GM12878 (cell line): ENCODE measurements around the gene CDC42EP3. TPM values are rescaled to one million over a fixed set of nuclear protein-coding genes. Genes with fewer than 3 reads are reported as not detected.

ENCODE experiments used
- CBFB ChIP-seq: IDR thresholded peaks from 2 replicates; pipeline ENCODE4 v1.6.1; 2016; ENCODE audit warnings: antibody characterized with exemption, low read depth
- EP300 ChIP-seq, 2 experiments: fragments of 150-350 bp in 1 of 2; IDR thresholded peaks; 2 replicates each; pipeline ENCODE4 v1.6.1; 2011 to 2012; ENCODE audit warnings: low read depth in 2 of 2, low read length in 2 of 2, borderline replicate concordance in 1 of 2, improper control_type of control experiment in 1 of 2, inconsistent platforms in 1 of 2; ENCODE audit not compliant: control insufficient read depth in 1 of 2
- GABPA ChIP-seq: IDR thresholded peaks from 2 replicates; pipeline ENCODE4 v1.6.1; 2014; ENCODE audit warnings: antibody characterized with exemption, low read depth, mild to moderate bottlenecking, inconsistent platforms
- HDAC2 ChIP-seq: fragments of 200-600 bp; sonication (generic); IDR thresholded peaks from 2 replicates; pipeline ENCODE4 v1.6.1; 2017
- IKZF2 ChIP-seq, 2 experiments: fragments of 450-650 bp; IDR thresholded peaks; 2 replicates each; pipeline ENCODE4 v1.6.1; 2017; ENCODE audit warnings: mild to moderate bottlenecking in 2 of 2, moderate library complexity in 2 of 2
- MYB ChIP-seq: fragments of 150-350 bp; IDR thresholded peaks from 2 replicates; pipeline ENCODE4 v1.6.1; 2014; ENCODE audit warnings: mild to moderate bottlenecking, low read depth, low read length, borderline replicate concordance
- NRF1 ChIP-seq: conservative IDR thresholded peaks from 2 replicates; pipeline ENCODE4 v1.6.1; 2011; ENCODE audit warnings: mild to moderate bottlenecking, low read depth, low read length, improper control_type of control experiment
- RBBP5 ChIP-seq: fragments of 200-600 bp; sonication (generic); conservative IDR thresholded peaks from 2 replicates; pipeline ENCODE4 v1.6.1; 2016
- RUNX3 ChIP-seq: IDR thresholded peaks from 2 replicates; pipeline ENCODE4 v1.6.1; 2012; ENCODE audit warnings: low read length, inconsistent platforms
- STAT3 ChIP-seq: IDR thresholded peaks from 2 replicates; pipeline ENCODE4 v1.6.1; 2011; ENCODE audit warnings: low read depth, low read length, improper control_type of control experiment
- TCF3 ChIP-seq: IDR thresholded peaks from 2 replicates; pipeline ENCODE4 v1.6.1; 2012; ENCODE audit warnings: low read depth, mild to moderate bottlenecking, low read length, borderline replicate concordance; ENCODE audit not compliant: insufficient read depth
- USF1 ChIP-seq: IDR thresholded peaks from 2 replicates; pipeline ENCODE4 v1.6.1; 2011; ENCODE audit warnings: borderline replicate concordance, low read depth, mild to moderate bottlenecking, moderate library complexity, mixed read lengths, low read length; ENCODE audit not compliant: insufficient read depth; ENCODE audit errors: extremely low read length
- YY1 ChIP-seq: IDR thresholded peaks from 2 replicates; pipeline ENCODE4 v1.6.1; 2011; ENCODE audit warnings: low read depth, mild to moderate bottlenecking, low read length
- ZBTB4 ChIP-seq: fragments of 450-650 bp; formaldehyde crosslinking; IDR thresholded peaks from 2 replicates; pipeline ENCODE4 v1.4.0; 2022; ENCODE audit warnings: mild to moderate bottlenecking, moderate library complexity
- ZNF217 ChIP-seq: fragments of 450-650 bp; IDR thresholded peaks from 2 replicates; pipeline ENCODE4 v1.6.1; 2017; ENCODE audit warnings: antibody characterized with exemption, mild to moderate bottlenecking
- ZNF274 ChIP-seq: IDR thresholded peaks from one replicate; pipeline ENCODE4 v1.8.0; 2011; ENCODE audit not compliant: insufficient read length, insufficient read depth
- ZSCAN29 ChIP-seq: fragments of 450-650 bp; IDR thresholded peaks from 2 replicates; pipeline ENCODE4 v1.6.1; 2017; ENCODE audit warnings: mild to moderate bottlenecking, moderate library complexity
- polyA plus RNA-seq, 11 experiments: library from polyadenylated mRNA; depleted of rRNA in 4 of 11; unstranded in 6 of 11; stranded (reverse) in 5 of 11; fragments of >200 nt; fragmentation: Nextera tagmentation in 4 of 11; fragmentation: Illumina TruSeq in 1 of 11; extraction: Ambion mirVana in 4 of 11; extraction: Trizol in 1 of 11; gene quantifications; 1 replicate in 1 of 11; 2 replicates in 10 of 11; pipeline versions ENCODE4 v1.2.1 to v1.2.3, GENCODE V29; 2011 to 2016; ENCODE audit warnings: inconsistent platforms in 2 of 11, missing spikeins in 2 of 11, low read depth in 1 of 11
- total RNA-seq, 4 experiments: library from RNA; depleted of rRNA in 3 of 4; stranded (reverse); fragments of >200 nt in 3 of 4; fragmentation: Illumina TruSeq in 1 of 4; extraction: Trizol in 1 of 4; gene quantifications; 2 replicates each; pipeline versions ENCODE4 v1.2.1 to v1.2.3, GENCODE V29; 2013 to 2021
- TF ChIP-seq, protein P1 (sequence below): fragments of 450-650 bp; formaldehyde crosslinking; IDR thresholded peaks from 2 replicates; pipeline ENCODE4 v1.5.0; 2022; ENCODE audit warnings: mild to moderate bottlenecking, missing genetic modification characterization
- TF ChIP-seq, protein P2 (sequence below): fragments of 450-650 bp; IDR thresholded peaks from 2 replicates; pipeline ENCODE4 v1.6.1; 2014; ENCODE audit warnings: mild to moderate bottlenecking
- TF ChIP-seq, protein P3 (sequence below): fragments of 150-350 bp; IDR thresholded peaks from 2 replicates; pipeline ENCODE4 v1.6.1; 2014; ENCODE audit warnings: mild to moderate bottlenecking, low read depth, low read length

Gene CDC42EP3
- total and polyA plus RNA-seq, 10 of the 15 experiments (the other 5 are each of a cell fraction or from before 2014, with no cell fraction given) = 11.8 to 86.9 (median 52.9) TPM

DNA sequence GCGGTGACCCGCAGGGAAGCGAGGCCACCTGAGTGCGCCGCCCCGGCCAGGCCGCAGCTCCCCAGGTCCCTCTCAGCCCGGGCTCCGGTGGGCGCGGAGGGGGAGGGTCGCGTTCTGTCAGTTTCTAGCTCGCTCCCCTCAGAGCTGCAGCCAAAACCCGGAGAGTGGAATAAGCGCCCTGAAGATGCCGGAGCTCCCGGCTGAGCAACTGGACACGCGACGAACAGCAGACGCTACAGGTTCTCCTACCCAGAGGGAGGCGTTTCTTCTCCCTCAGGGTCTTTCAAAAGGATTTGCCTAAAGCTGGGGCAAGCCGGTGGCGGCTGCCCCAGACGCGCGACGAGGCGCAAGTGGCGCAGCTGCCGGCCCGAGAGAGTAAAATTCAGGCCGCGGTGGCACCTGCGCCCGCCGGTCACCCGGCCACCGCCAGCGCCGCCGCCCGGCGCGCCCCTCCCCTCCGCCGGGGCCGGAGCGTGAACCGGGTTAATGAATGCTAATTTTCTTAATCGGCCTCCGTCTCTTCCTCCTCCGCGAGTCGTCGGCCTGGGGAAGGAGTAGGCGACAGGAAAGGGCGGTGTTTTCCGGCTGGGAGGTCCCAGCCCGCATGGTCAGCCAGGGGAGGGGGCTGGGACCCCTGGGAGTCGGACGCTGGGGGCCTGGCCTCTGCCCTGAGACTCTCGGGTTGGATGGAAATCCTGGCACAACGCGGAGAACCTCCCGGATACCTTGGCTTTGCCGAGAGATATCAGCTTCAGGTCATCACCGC is 845 bp upstream of the CDC42EP3 start (continued):
- TF ChIP-seq ZBTB4 (CRISPR knock-in tag) (no peak), MYB (no peak), STAT3 (no peak), CBFB (no peak), YY1 (peak; percentile 67), GABPA (no peak), HDAC2 (no peak), RUNX3 (peak; percentile 38; the same call in 1 of the 2 replicates), EP300 (IDR thresholded peaks at IDR 0.05; ENCODE audit: borderline replicate concordance in 1 of 2, control insufficient read depth in 1 of 2, low read depth in 2 of 2, low read length in 2 of 2) (no peak), ZNF274 (no peak), USF1 (no peak), NRF1 (no peak), TCF3 (no peak), ZNF217 (0 out of 2 replicates have a peak, but pooled peaks have one; percentile 60), IKZF2 (IDR thresholded peaks at IDR 0.05) (peak in 1 of 2 experiments; percentile 40; a peak in 1 of 4 replicates), RBBP5 (no peak), ZSCAN29 (peak; percentile 30; the same call in 1 of the 2 replicates)
- TF ChIP-seq, protein P1, sequence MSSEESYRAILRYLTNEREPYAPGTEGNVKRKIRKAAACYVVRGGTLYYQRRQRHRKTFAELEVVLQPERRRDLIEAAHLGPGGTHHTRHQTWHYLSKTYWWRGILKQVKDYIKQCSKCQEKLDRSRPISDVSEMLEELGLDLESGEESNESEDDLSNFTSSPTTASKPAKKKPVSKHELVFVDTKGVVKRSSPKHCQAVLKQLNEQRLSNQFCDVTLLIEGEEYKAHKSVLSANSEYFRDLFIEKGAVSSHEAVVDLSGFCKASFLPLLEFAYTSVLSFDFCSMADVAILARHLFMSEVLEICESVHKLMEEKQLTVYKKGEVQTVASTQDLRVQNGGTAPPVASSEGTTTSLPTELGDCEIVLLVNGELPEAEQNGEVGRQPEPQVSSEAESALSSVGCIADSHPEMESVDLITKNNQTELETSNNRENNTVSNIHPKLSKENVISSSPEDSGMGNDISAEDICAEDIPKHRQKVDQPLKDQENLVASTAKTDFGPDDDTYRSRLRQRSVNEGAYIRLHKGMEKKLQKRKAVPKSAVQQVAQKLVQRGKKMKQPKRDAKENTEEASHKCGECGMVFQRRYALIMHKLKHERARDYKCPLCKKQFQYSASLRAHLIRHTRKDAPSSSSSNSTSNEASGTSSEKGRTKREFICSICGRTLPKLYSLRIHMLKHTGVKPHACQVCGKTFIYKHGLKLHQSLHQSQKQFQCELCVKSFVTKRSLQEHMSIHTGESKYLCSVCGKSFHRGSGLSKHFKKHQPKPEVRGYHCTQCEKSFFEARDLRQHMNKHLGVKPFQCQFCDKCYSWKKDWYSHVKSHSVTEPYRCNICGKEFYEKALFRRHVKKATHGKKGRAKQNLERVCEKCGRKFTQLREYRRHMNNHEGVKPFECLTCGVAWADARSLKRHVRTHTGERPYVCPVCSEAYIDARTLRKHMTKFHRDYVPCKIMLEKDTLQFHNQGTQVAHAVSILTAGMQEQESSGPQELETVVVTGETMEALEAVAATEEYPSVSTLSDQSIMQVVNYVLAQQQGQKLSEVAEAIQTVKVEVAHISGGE (CRISPR knock-in tag) = no peak
- TF ChIP-seq, protein P2, sequence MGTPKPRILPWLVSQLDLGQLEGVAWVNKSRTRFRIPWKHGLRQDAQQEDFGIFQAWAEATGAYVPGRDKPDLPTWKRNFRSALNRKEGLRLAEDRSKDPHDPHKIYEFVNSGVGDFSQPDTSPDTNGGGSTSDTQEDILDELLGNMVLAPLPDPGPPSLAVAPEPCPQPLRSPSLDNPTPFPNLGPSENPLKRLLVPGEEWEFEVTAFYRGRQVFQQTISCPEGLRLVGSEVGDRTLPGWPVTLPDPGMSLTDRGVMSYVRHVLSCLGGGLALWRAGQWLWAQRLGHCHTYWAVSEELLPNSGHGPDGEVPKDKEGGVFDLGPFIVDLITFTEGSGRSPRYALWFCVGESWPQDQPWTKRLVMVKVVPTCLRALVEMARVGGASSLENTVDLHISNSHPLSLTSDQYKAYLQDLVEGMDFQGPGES = no peak
- TF ChIP-seq, protein P3, sequence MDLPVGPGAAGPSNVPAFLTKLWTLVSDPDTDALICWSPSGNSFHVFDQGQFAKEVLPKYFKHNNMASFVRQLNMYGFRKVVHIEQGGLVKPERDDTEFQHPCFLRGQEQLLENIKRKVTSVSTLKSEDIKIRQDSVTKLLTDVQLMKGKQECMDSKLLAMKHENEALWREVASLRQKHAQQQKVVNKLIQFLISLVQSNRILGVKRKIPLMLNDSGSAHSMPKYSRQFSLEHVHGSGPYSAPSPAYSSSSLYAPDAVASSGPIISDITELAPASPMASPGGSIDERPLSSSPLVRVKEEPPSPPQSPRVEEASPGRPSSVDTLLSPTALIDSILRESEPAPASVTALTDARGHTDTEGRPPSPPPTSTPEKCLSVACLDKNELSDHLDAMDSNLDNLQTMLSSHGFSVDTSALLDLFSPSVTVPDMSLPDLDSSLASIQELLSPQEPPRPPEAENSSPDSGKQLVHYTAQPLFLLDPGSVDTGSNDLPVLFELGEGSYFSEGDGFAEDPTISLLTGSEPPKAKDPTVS = no peak
